ENCODE data around the gene NELL1. TPM values are rescaled to one million over a fixed set of nuclear protein-coding genes. Genes with fewer than 3 reads are reported as not detected.

Gene NELL1
- total and polyA plus RNA-seq, 10 donors = 0.20 TPM; not detected in 9

GRCh38 chr11:21564095-21564494, 894.7 kb downstream of the NELL1 start:
- Histone ChIP-seq H3K4me3 (no peak overlapping the region), H3K27me3 (replicated peaks in 1 of 7) (no peaks in the 10 kb centered on the region), H3K4me1 (no peaks in the 10 kb centered on the region), H3K27ac (no peak overlapping the region), H3K9me3 (no peaks in the 10 kb centered on the region), H3K36me3 (no peaks in the 10 kb centered on the region)
- no peak for DNase-seq
- TF ChIP-seq POLR2A (IDR thresholded peaks at IDR 0.05) (no peak), POLR2AphosphoS5 (IDR thresholded peaks at IDR 0.05) (no peak), CTCF (IDR thresholded peaks at IDR 0.05 in 8 of 11, conservative IDR thresholded peaks at IDR 0.05 in 3 of 11) (no peak)
- 61 to 97% (median 71%) methylated on average over 2 of the region's 2 CpGs for WGBS, 5 donors
- intact Hi-C loops (cut with DNase I; ENCODE audit: low total_unique reads) = no loop called here

GRCh38 chr11:21564833-21565682, 895.7 kb downstream of the NELL1 start:
- WGBS, 5 donors = 39 to 50% (median 45%) methylated on average over 4 of the region's 4 CpGs
- TF ChIP-seq POLR2A (IDR thresholded peaks at IDR 0.05) = no peak
- TF ChIP-seq POLR2AphosphoS5 (IDR thresholded peaks at IDR 0.05) = no peak

GRCh38 chr11:21566521-21567117, 897.2 kb downstream of the NELL1 start:
- Histone ChIP-seq H3K4me1 (no peaks in the 10 kb centered on the region), H3K27me3 (replicated peaks in 1 of 7) (no peaks in the 10 kb centered on the region), H3K4me3 (no peak overlapping the region), H3K27ac (no peak overlapping the region), H3K9me3 (no peaks in the 10 kb centered on the region), H3K36me3 (no peaks in the 10 kb centered on the region)
- DNase-seq = no peak
- no peak for TF ChIP-seq POLR2AphosphoS5 (IDR thresholded peaks at IDR 0.05)
- no peak for TF ChIP-seq CTCF (IDR thresholded peaks at IDR 0.05 in 8 of 11, conservative IDR thresholded peaks at IDR 0.05 in 3 of 11)
- TF ChIP-seq POLR2A (IDR thresholded peaks at IDR 0.05) = no peak
- intact Hi-C loops (cut with DNase I; ENCODE audit: low total_unique reads) = no loop called here
- 36 to 69% (median 54%) methylated on average over 2 of the region's 2 CpGs for WGBS, 5 donors

More at GRCh38 chr11:21564833-21565682, 895.7 kb downstream of the NELL1 start:
- H3K36me3 ChIP-seq = no peaks in the 10 kb centered on the region
- intact Hi-C loops (cut with DNase I; ENCODE audit: low total_unique reads) = no loop called here
- no peaks in the 10 kb centered on the region for H3K27me3 ChIP-seq (replicated peaks in 1 of 7)
- no peak overlapping the region for H3K27ac ChIP-seq
- no peak for DNase-seq
- no peaks in the 10 kb centered on the region for H3K9me3 ChIP-seq
- H3K4me3 ChIP-seq = no peak overlapping the region
- no peaks in the 10 kb centered on the region for H3K4me1 ChIP-seq

DNA sequence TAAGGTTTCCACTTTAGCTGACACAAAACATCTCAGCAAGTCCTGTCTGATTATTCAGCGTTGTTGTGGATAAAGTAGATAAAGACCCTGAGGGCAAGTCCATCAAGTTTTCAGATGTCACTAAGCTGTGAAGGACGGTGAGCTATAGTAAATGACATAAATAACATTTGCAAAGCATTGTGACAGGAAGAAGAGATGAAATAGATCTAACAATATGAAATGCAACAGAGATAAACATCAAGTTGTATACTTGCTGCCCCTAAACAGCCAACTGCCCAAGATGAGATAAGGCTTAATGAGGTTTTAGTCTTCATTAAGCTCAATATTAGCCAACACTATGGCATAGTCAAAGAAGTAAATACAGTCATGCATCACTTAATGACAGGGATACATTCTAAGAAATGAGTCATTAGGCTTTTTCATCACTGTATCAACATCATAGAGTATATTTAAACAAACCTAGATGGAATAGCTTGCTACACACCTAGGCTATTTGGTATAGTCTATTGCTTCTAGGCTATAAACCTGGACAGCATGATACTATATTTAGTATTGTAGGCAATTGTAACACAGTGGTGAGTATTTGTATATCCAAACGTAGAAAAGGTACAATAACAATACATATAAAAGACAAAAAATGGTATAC, 898.4 kb downstream of the NELL1 start:
- no peaks in the 10 kb centered on the region for H3K27me3 ChIP-seq (replicated peaks in 1 of 7)
- intact Hi-C loops (cut with DNase I; ENCODE audit: low total_unique reads) = no loop called here
- H3K27ac ChIP-seq = no peak overlapping the region
- no peak overlapping the region for H3K4me3 ChIP-seq
- TF ChIP-seq CTCF (IDR thresholded peaks at IDR 0.05 in 8 of 11, conservative IDR thresholded peaks at IDR 0.05 in 3 of 11) (no peak), POLR2A (IDR thresholded peaks at IDR 0.05) (no peak), POLR2AphosphoS5 (IDR thresholded peaks at IDR 0.05) (no peak)
- H3K9me3 ChIP-seq = no peaks in the 10 kb centered on the region
- no peak for DNase-seq
- H3K4me1 ChIP-seq = no peaks in the 10 kb centered on the region
- WGBS, 5 donors = 64 to 79% (median 76%) methylated on average over 3 of the region's 3 CpGs
- no peaks in the 10 kb centered on the region for H3K36me3 ChIP-seq

Data from spleen (tissue), 11 donors.